HEK293 (cell line): ENCODE measurements around the gene APOBEC3G.

Experiments
- CTCF ChIA-PET: fragments of 350-600 bp; formaldehyde crosslinking; extraction: SDS; loops from one replicate; lab custom pipeline; 2021; ENCODE audit warnings: antibody characterized with exemption; lab: Yijun Ruan, JAX
- POLR2A ChIA-PET: fragments of 300-600 bp; formaldehyde crosslinking; extraction: SDS; loops from one replicate; lab custom pipeline; 2020; ENCODE audit warnings: antibody characterized with exemption, inconsistent platforms; lab: Yijun Ruan, JAX
- H3K27ac ChIP-seq: fragments of 200-500 bp; sonication (Bioruptor generic); 2 replicates; pipeline ENCODE4 v1.5.1; 2014; ENCODE audit warnings: low read depth, low read length, control low read depth, inconsistent platforms; ENCODE audit errors: extremely low read depth
- H3K36me3 ChIP-seq, 2 experiments: fragments of 200-500 bp in 1 of 2; sonication (Bioruptor generic) in 1 of 2; 1 replicate in 1 of 2; 2 replicates in 1 of 2; pipeline ENCODE4 v1.5.1; 2014 to 2017; ENCODE audit warnings: inconsistent platforms in 2 of 2, low read length in 2 of 2; ENCODE audit not compliant: control insufficient read depth in 2 of 2, insufficient read depth in 1 of 2
- H3K4me1 ChIP-seq: fragments of 200-500 bp; sonication (Bioruptor generic); 2 replicates; pipeline ENCODE4 v1.5.1; 2014; ENCODE audit warnings: mild to moderate bottlenecking, low read length, inconsistent platforms; ENCODE audit not compliant: control insufficient read depth, insufficient read depth
- H3K4me3 ChIP-seq: 2 replicates; pipeline ENCODE4 v1.5.1; 2011; ENCODE audit warnings: low read depth, mild to moderate bottlenecking, control low read depth, low read length, moderate library complexity
- H3K9me3 ChIP-seq: fragments of 200-500 bp; sonication (Bioruptor generic); 2 replicates; pipeline ENCODE4 v1.5.1; 2014; ENCODE audit warnings: low read depth, low read length, inconsistent platforms; ENCODE audit not compliant: control insufficient read depth, insufficient read depth
- EGR2 ChIP-seq: fragments of 450-650 bp; formaldehyde crosslinking; IDR thresholded peaks from 2 replicates; pipeline ENCODE4 v1.5.1; 2016; ENCODE audit warnings: low read depth, missing biosample characterization, missing genetic modification characterization
- GFI1B ChIP-seq: fragments of 450-650 bp; formaldehyde crosslinking; IDR thresholded peaks from 2 replicates; pipeline ENCODE4 v1.5.1; 2016; ENCODE audit warnings: missing biosample characterization, missing genetic modification characterization
- MYNN ChIP-seq: fragments of 450-650 bp; formaldehyde crosslinking; IDR thresholded peaks from 2 replicates; pipeline ENCODE4 v1.5.1; 2016; ENCODE audit warnings: missing biosample characterization, missing genetic modification characterization, borderline replicate concordance
- PATZ1 ChIP-seq: fragments of 450-650 bp; formaldehyde crosslinking; IDR thresholded peaks from 2 replicates; pipeline ENCODE4 v1.5.1; 2016; ENCODE audit warnings: missing biosample characterization, missing genetic modification characterization
- PBX3 ChIP-seq: sonication (generic); formaldehyde crosslinking; IDR thresholded peaks from 2 replicates; pipeline ENCODE4 v1.8.1; 2022; ENCODE audit warnings: mild to moderate bottlenecking, moderate library complexity, missing genetic modification reagents
- ZBTB10 ChIP-seq: fragments of 450-650 bp; formaldehyde crosslinking; IDR thresholded peaks from 2 replicates; pipeline ENCODE4 v1.5.1; 2016; ENCODE audit warnings: missing biosample characterization, missing genetic modification characterization
- ZFHX2 ChIP-seq: fragments of 450-650 bp; formaldehyde crosslinking; conservative IDR thresholded peaks from 2 replicates; pipeline ENCODE4 v1.5.1; 2016; ENCODE audit warnings: missing biosample characterization, missing genetic modification characterization
- ZFP41 ChIP-seq: fragments of 450-650 bp; formaldehyde crosslinking; IDR thresholded peaks from 2 replicates; pipeline ENCODE4 v1.5.1; 2016; ENCODE audit warnings: missing biosample characterization, missing genetic modification characterization, borderline replicate concordance
- ZNF121 ChIP-seq: fragments of 450-650 bp; formaldehyde crosslinking; IDR thresholded peaks from 2 replicates; pipeline ENCODE4 v1.5.1; 2016; ENCODE audit warnings: missing biosample characterization, missing genetic modification characterization
- ZNF202 ChIP-seq: fragments of 450-650 bp; formaldehyde crosslinking; IDR thresholded peaks from 2 replicates; pipeline ENCODE4 v1.5.1; 2016; ENCODE audit warnings: missing biosample characterization, missing genetic modification characterization, borderline replicate concordance
- ZNF221 ChIP-seq: fragments of 450-650 bp; formaldehyde crosslinking; IDR thresholded peaks from 2 replicates; pipeline ENCODE4 v1.5.1; 2017; ENCODE audit warnings: missing biosample characterization, missing genetic modification characterization, borderline replicate concordance
- ZNF26 ChIP-seq: fragments of 450-650 bp; formaldehyde crosslinking; IDR thresholded peaks from 2 replicates; pipeline ENCODE4 v1.5.1; 2016; ENCODE audit warnings: missing biosample characterization, missing genetic modification characterization
- ZNF398 ChIP-seq: fragments of 450-650 bp; formaldehyde crosslinking; IDR thresholded peaks from 2 replicates; pipeline ENCODE4 v1.5.1; 2017; ENCODE audit warnings: missing biosample characterization, missing genetic modification characterization
- ZNF404 ChIP-seq: fragments of 450-650 bp; formaldehyde crosslinking; IDR thresholded peaks from 2 replicates; pipeline ENCODE4 v1.5.1; 2017; ENCODE audit warnings: missing biosample characterization, missing genetic modification characterization
- ZNF416 ChIP-seq: fragments of 450-650 bp; formaldehyde crosslinking; IDR thresholded peaks from 2 replicates; pipeline ENCODE4 v1.5.1; 2016; ENCODE audit warnings: missing biosample characterization, missing genetic modification characterization
- ZNF571 ChIP-seq: fragments of 450-650 bp; formaldehyde crosslinking; IDR thresholded peaks from 2 replicates; pipeline ENCODE4 v1.5.0; 2017; ENCODE audit warnings: missing biosample characterization, missing genetic modification characterization
- ZNF610 ChIP-seq: fragments of 450-650 bp; formaldehyde crosslinking; IDR thresholded peaks from 2 replicates; pipeline ENCODE4 v1.5.1; 2016; ENCODE audit warnings: missing biosample characterization, missing genetic modification characterization, borderline replicate concordance
- ZNF626 ChIP-seq: fragments of 450-650 bp; sonication (Bioruptor Pico); formaldehyde crosslinking; IDR thresholded peaks from 2 replicates; pipeline ENCODE4 v1.5.1; 2018; ENCODE audit warnings: missing biosample characterization, missing genetic modification characterization, inconsistent platforms
- ZNF654 ChIP-seq: fragments of 450-650 bp; formaldehyde crosslinking; IDR thresholded peaks from 2 replicates; pipeline ENCODE4 v1.5.1; 2016; ENCODE audit warnings: low read depth, missing biosample characterization, missing genetic modification characterization
- ZNF830 ChIP-seq: fragments of 450-650 bp; IDR thresholded peaks from 2 replicates; pipeline ENCODE4 v1.5.0; 2018; ENCODE audit warnings: missing biosample characterization, missing genetic modification characterization, low read depth, mild to moderate bottlenecking, moderate library complexity

The APOBEC3G gene

GRCh38 chr22:39130892-39131855, 54.1 kb downstream of the APOBEC3G start:
- POLR2A ChIA-PET = interaction anchor here (0.7 kb wide), 1 partner anchor 306 kb away, joined by 3 read pairs; no protein-coding TSS in a partner anchor
- Histone ChIP-seq H3K4me1 (no peaks in the 10 kb centered on the region), H3K36me3 (no peaks in the 10 kb centered on the region), H3K9me3 (no peaks in the 10 kb centered on the region), H3K4me3 (no peak overlapping the region), H3K27ac (no peak overlapping the region)
- TF ChIP-seq PATZ1 (tag by site-specific recombination) (0 out of 2 replicates have a peak, but pooled peaks have one; percentile 26), ZNF404 (tag by site-specific recombination) (no peak), ZFHX2 (tag by site-specific recombination) (0 out of 2 replicates have a peak, but pooled peaks have one; percentile 22), ZNF221 (tag by site-specific recombination) (no peak), ZNF830 (tag by site-specific recombination) (no peak), ZNF398 (tag by site-specific recombination) (peak; percentile 45; the same call in 1 of the 2 replicates), EGR2 (tag by site-specific recombination) (0 out of 2 replicates have a peak, but pooled peaks have one; percentile 36)
- CTCF ChIA-PET = interaction anchor here (0.6 to 0.9 kb wide), 5 partner anchors 12 to 362 kb away, joined by 3 to 4 read pairs (median 3); no protein-coding TSS in a partner anchor

- Histone ChIP-seq H3K4me3 (no peak overlapping the region), H3K27ac (no peak overlapping the region), H3K4me1 (no peaks in the 10 kb centered on the region), H3K9me3 (no peaks in the 10 kb centered on the region), H3K36me3 (no peaks in the 10 kb centered on the region)
- ChIA-PET POLR2A (no interaction called here), CTCF (interaction anchor here (0.7 kb wide), 1 partner anchor 191 kb away, joined by 3 read pairs; no protein-coding TSS in a partner anchor)
- no peak for TF ChIP-seq ZFP41 (tag by site-specific recombination)
- TF ChIP-seq ZNF654 = no peak
- TF ChIP-seq ZNF571 (tag by site-specific recombination) = no peak
- no peak for TF ChIP-seq ZNF398 (tag by site-specific recombination)
- no peak for TF ChIP-seq PBX3 (CRISPR knock-in tag)
- TF ChIP-seq GFI1B = no peak
- TF ChIP-seq ZBTB10 (tag by site-specific recombination) = no peak
- TF ChIP-seq ZNF26 = no peak
- no peak for TF ChIP-seq ZNF610 (tag by site-specific recombination)
- no peak for TF ChIP-seq ZNF626 (tag by site-specific recombination)
- TF ChIP-seq ZNF202 = no peak
- no peak for TF ChIP-seq MYNN (tag by site-specific recombination)
- TF ChIP-seq ZNF121 (tag by site-specific recombination) = no peak
- TF ChIP-seq ZNF416 (tag by site-specific recombination) = no peak
These were observed 55.2 kb downstream of the APOBEC3G start for GRCh38 chr22:39132281-39132680.
